PC-9 (cell line): ENCODE measurements around the gene EMC7. TPM values are rescaled to one million over a fixed set of nuclear protein-coding genes. Genes with fewer than 3 reads are reported as not detected.

ENCODE experiments used
- BruUV-seq: library from RNA; stranded (reverse); fragments of 400-500 nt; replicated peaks from 2 replicates; lab custom pipeline; 2021; lab: Mats Ljungman, UMichigan
- CTCF ChIA-PET: fragments of 300-600 bp; sonication (Branson Sonifier 250); formaldehyde crosslinking; loops from one replicate; lab custom pipeline; 2022; ENCODE audit warnings: antibody characterized with exemption; lab: Charles Lee
- POLR2A ChIA-PET: fragments of 300-600 bp; sonication (Branson Sonifier 250); formaldehyde crosslinking; loops from one replicate; lab custom pipeline; 2022; ENCODE audit warnings: antibody characterized with exemption; ENCODE audit not compliant: unreplicated experiment; lab: Charles Lee
- DNase-seq, 2 experiments: peaks; one replicate each; pipeline versions ENCODE4 v3.0.0 to v3.0.0-alpha.2; 2015 to 2022; ENCODE audit warnings: mixed read lengths in 1 of 2
- H2AFZ ChIP-seq: fragments of 200-600 bp; sonication (generic); 2 replicates; pipeline ENCODE4 v1.8.1; 2017; ENCODE audit warnings: antibody characterized with exemption
- H3F3A ChIP-seq: fragments of 200-600 bp; sonication (generic); 2 replicates; pipeline ENCODE4 v1.8.1; 2017; ENCODE audit warnings: antibody characterized with exemption, mild to moderate bottlenecking, low read depth; ENCODE audit not compliant: insufficient read depth
- H3K27ac ChIP-seq: fragments of 200-600 bp; sonication (generic); 2 replicates; pipeline ENCODE4 v1.6.1; 2016; ENCODE audit warnings: mixed run types
- H3K27me3 ChIP-seq: fragments of 200-600 bp; sonication (generic); 2 replicates; pipeline ENCODE4 v1.6.1; 2016; ENCODE audit warnings: low read depth, mixed run types; ENCODE audit not compliant: insufficient read depth
- H3K36me3 ChIP-seq: fragments of 200-600 bp; sonication (generic); 2 replicates; pipeline ENCODE4 v1.6.1; 2016; ENCODE audit warnings: low read depth, mixed run types
- H3K4me1 ChIP-seq: fragments of 200-600 bp; sonication (generic); replicated peaks from 2 replicates; pipeline ENCODE4 v1.6.1; 2016; ENCODE audit warnings: mixed run types; ENCODE audit not compliant: insufficient read depth
- H3K4me2 ChIP-seq: fragments of 200-600 bp; sonication (generic); 2 replicates; pipeline ENCODE4 v1.6.1; 2017; ENCODE audit warnings: mixed run types
- H3K4me3 ChIP-seq: fragments of 200-600 bp; sonication (generic); 2 replicates; pipeline ENCODE4 v1.6.1; 2016; ENCODE audit warnings: mixed run types
- H3K79me2 ChIP-seq: fragments of 200-600 bp; sonication (generic); 2 replicates; pipeline ENCODE4 v1.6.1; 2017; ENCODE audit warnings: low read depth, mixed run types
- H3K9me2 ChIP-seq: fragments of 200-600 bp; sonication (generic); 2 replicates; pipeline ENCODE4 v1.8.1; 2017; ENCODE audit warnings: mild to moderate bottlenecking; ENCODE audit not compliant: insufficient read depth
- H3K9me3 ChIP-seq: fragments of 200-600 bp; sonication (generic); 2 replicates; pipeline ENCODE4 v1.8.1; 2016; ENCODE audit warnings: low read depth; ENCODE audit not compliant: insufficient read depth
- H4K20me1 ChIP-seq: fragments of 200-600 bp; sonication (generic); 2 replicates; pipeline ENCODE4 v1.8.1; 2017; ENCODE audit not compliant: insufficient read depth
- CTCF ChIP-seq: fragments of 200-600 bp; sonication (generic); conservative IDR thresholded peaks from 2 replicates; pipeline ENCODE4 v1.6.1; 2017; ENCODE audit warnings: mixed run types, antibody characterized with exemption, mild to moderate bottlenecking, moderate library complexity
- EZH2 ChIP-seq: fragments of 200-600 bp; sonication (generic); IDR thresholded peaks from 2 replicates; pipeline ENCODE4 v1.8.0; 2017; ENCODE audit warnings: antibody characterized with exemption, low read depth
- intact Hi-C: fragments of 100-400 bp; cut with micrococcal nuclease; formaldehyde crosslinking; loops from one replicate; pipeline ENCODE4 v1.10.0; 2022; ENCODE audit not compliant: unreplicated experiment
- total RNA-seq: library from RNA; stranded (reverse); gene quantifications from 2 replicates; pipeline ENCODE4 v1.2.3, GENCODE V29; 2021

Gene EMC7
- total RNA-seq, 1 experiment from 2014 or later: 33.9 TPM

- Histone ChIP-seq H3K79me2 (peaks cover 5% of the 10 kb centered on the region), H3K27me3 (no peaks in the 10 kb centered on the region), H3K27ac (no peak within 1 kb of the TSS), H4K20me1 (no peaks in the 10 kb centered on the region), H3K36me3 (no peaks in the 10 kb centered on the region), H3F3A (no peaks in the 10 kb centered on the region), H3K4me1 (peaks cover 7% of the 10 kb centered on the region; the same call in 1 of the 2 replicates), H3K4me2 (peak within 1 kb of the TSS; percentile 90), H3K9me2 (no peaks in the 10 kb centered on the region), H3K4me3 (peak within 1 kb of the TSS; percentile 62), H3K9me3 (no peaks in the 10 kb centered on the region), H2AFZ (peak within 1 kb of the TSS; percentile 89)
- intact Hi-C loops: no loop called here
- no peak for DNase-seq
- POLR2A ChIA-PET: interaction anchor here (1.3 kb wide), 1 partner anchor 10 kb away, joined by 5 read pairs; no protein-coding TSS in a partner anchor
- TF ChIP-seq EZH2 (no peak), CTCF (no peak)
- TSS peak; percentile 72 for BruUV-seq
- CTCF ChIA-PET: interaction anchor here (0.6 kb wide), 1 partner anchor 23 kb away, joined by 7 read pairs; no protein-coding TSS in a partner anchor
Observed at GRCh38 chr15:34038871-34039789, 62.5 kb downstream of the EMC7 start, which contains the start of gene AVEN. AVEN (minus strand) TSS chr15:34039204; CDS start chr15:34039046, 158 bp downstream.

- TF ChIP-seq CTCF: no peak
- no peak for TF ChIP-seq EZH2
- Histone ChIP-seq H3K4me1 (peaks cover 7% of the 10 kb centered on the region; the same call in 1 of the 2 replicates), H3K27ac (no peak overlapping the region), H3F3A (no peaks in the 10 kb centered on the region), H3K36me3 (no peaks in the 10 kb centered on the region), H3K27me3 (no peaks in the 10 kb centered on the region), H3K4me3 (peak overlapping the region; percentile 62; the same call in 1 of the 2 replicates), H4K20me1 (no peaks in the 10 kb centered on the region), H3K9me3 (no peaks in the 10 kb centered on the region), H3K79me2 (peaks cover 5% of the 10 kb centered on the region), H2AFZ (peak overlapping the region; percentile 89), H3K9me2 (no peaks in the 10 kb centered on the region), H3K4me2 (peak overlapping the region; percentile 74)
- peak in 1 of 2 experiments; percentile 70 for DNase-seq
- BruUV-seq: TSS peak; percentile 57
- ChIA-PET CTCF (no interaction called here), POLR2A (interaction anchor here (1.3 kb wide), 1 partner anchor 11 kb away, joined by 5 read pairs; no protein-coding TSS in a partner anchor)
- intact Hi-C loops: no loop called here
Observed at GRCh38 chr15:34038023-34038870, 63.4 kb downstream of the EMC7 start.

Other genes starting within 250 kb of the EMC7 start
- not detected in 2 replicates for gene CHRM5, start 133.4 kb downstream of the EMC7 start, total RNA-seq
- gene AVEN, start 62.7 kb downstream of the EMC7 start, total RNA-seq: 8.7 and 11.3 TPM in 2 replicates
- gene PGBD4, start 221 bp upstream of the EMC7 start, total RNA-seq: 1.8 and 2.0 TPM in 2 replicates
- 40.4 and 40.7 TPM in 2 replicates for gene KATNBL1, start 108.2 kb upstream of the EMC7 start, total RNA-seq
- gene EMC4, start 123.2 kb upstream of the EMC7 start, total RNA-seq: 112 and 114 TPM in 2 replicates
- gene SLC12A6, start 235.9 kb upstream of the EMC7 start, total RNA-seq: 27.5 and 28.3 TPM in 2 replicates
- gene NOP10, start 241.3 kb upstream of the EMC7 start, total RNA-seq: 109 and 162 TPM in 2 replicates
- not detected in 2 replicates for gene NUTM1, start 241.5 kb upstream of the EMC7 start, total RNA-seq